Cardiac atrium fibroblast (primary cell): Measurements from ENCODE around the gene LACTBL1. TPM values are rescaled to one million over a fixed set of nuclear protein-coding genes. Genes with fewer than 3 reads are reported as not detected.

Experiments
- total RNA-seq: library from RNA; depleted of rRNA; stranded (reverse); fragments of >200 nt; gene quantifications from 2 replicates; pipeline ENCODE4 v1.2.3, GENCODE V29; 2015

LACTBL1 gene, protein sequence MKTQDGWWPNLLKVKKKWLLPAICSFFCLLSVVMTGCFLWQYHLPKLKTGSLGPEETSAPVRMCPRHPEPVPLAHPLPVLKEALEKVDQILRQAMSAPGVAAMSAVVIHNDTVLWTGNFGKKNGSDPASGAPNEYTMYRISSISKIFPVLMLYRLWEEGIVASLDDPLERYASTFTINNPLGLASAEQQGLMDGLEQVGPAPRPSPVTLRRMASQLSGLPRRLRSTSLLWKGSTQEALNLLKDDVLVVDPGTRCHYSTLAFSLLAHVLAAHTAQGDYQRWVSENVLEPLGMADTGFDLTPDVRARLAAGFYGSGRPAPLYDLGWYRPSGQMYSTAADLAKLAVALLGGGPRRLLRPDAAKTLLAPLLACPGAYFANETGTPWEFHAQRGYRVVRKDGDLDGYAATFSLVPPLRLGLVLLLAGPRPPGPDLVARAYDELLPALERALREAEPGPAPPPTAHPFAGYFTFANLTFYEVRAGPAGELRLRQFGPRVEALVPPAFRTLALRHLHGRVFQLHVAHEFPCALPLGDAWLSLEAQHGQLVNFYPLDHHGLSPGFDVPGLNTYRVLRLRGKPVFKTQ
- total RNA-seq = not detected in 2 replicates

DNA sequence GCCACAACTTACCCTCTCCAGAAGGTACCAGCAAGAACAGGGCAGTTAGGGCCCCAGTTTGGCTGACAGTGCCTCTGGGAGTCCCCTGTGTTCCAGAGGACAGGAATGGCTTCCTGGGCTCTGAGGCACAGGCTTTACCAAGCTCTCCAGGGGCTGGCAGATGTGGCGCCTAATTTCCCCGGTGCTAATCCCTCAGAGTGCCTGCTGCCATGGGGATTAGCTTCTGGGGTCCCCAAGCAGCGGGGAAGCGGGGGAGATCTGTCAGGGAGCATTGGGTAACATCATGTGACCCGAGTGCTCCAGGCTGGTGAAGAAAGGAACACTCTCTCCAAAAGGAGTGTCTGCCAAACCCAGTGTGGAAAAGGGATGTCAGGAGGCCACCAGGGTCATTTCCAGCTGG is at the start of gene LACTBL1:
TSS of gene LACTBL1 (minus strand) at position 107 of the 400 bp plus-strand sequence. CDS start 550 bp downstream, outside the sequence.

DNA sequence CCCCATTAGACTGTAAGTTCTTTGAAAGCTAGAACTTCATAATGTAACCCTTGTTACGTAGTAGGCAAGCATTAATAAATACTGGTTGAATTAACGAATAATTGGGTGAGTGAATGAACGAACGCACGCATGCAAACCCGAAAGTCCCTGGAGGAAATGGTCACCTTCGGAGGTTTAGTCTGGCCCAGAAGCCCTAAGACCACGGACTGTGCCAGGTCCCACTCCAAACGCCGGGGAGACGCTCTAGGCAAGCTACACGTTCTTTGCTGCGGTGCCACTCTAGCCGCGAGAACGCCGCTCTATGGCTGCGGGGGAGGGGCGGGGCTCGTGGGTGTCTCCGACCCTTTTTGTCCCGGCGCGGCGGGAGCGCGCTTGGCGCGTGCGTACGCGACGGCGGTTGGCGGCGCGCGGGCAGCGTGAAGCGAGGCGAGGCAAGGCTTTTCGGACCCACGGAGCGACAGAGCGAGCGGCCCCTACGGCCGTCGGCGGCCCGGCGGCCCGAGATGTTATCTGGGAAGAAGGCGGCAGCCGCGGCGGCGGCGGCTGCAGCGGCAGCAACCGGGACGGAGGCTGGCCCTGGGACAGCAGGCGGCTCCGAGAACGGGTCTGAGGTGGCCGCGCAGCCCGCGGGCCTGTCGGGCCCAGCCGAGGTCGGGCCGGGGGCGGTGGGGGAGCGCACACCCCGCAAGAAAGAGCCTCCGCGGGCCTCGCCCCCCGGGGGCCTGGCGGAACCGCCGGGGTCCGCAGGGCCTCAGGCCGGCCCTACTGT is 46.6 kb upstream of the LACTBL1 start, which contains the start of gene KDM1A:
TSS of gene KDM1A (plus strand) at position 375 of the 769 bp plus-strand sequence. CDS start at position 504, 129 bp downstream.

Other genes starting within 250 kb of the LACTBL1 start
- not detected in 2 replicates for gene TEX46, start 43.0 kb upstream of the LACTBL1 start, total RNA-seq
- 59.0 and 63.5 TPM in 2 replicates for gene KDM1A, start 46.6 kb upstream of the LACTBL1 start, total RNA-seq
- gene LUZP1, start 196.0 kb upstream of the LACTBL1 start, total RNA-seq = 20.8 and 25.9 TPM in 2 replicates
- gene HTR1D, start 244.6 kb upstream of the LACTBL1 start, total RNA-seq = not detected in 2 replicates